Fibroblast of skin of back (primary cell): ENCODE results near the gene KRT39. TPM values are rescaled to one million over a fixed set of nuclear protein-coding genes. Genes with fewer than 3 reads are reported as not detected.
"Not testable (repeated sequence)": the region's sequence is repeated elsewhere in the genome, so short reads cannot be mapped to it uniquely, and the experiment has no call there.

Experiments used
- DNase-seq: peaks from one replicate; pipeline ENCODE4 v3.0.0-alpha.2; 2013
- polyA plus RNA-seq, 2 experiments: library from polyadenylated mRNA; unstranded; fragments of 120-200 nt; gene quantifications; one replicate each; pipeline ENCODE4 v1.2.1, GENCODE V29; 2013; ENCODE audit not compliant: insufficient read length in 2 of 2

Gene KRT39
- not detected for polyA plus RNA-seq (2013, experiment 1 of 2; ENCODE audit: insufficient read length)
- polyA plus RNA-seq (2013, experiment 2 of 2; ENCODE audit: insufficient read length) = not detected

GRCh38 chr17:40966848-40967247 is at the start of gene KRT39:
KRT39 (minus strand) TSS chr17:40966948; CDS start chr17:40966856, 92 bp downstream.
- DNase-seq = no peak

GRCh38 chr17:41015454-41015853 is 48.7 kb upstream of the KRT39 start:
- DNase-seq = peak; percentile 13

- DNase-seq = peak; percentile 34
Measured at GRCh38 chr17:41013606-41014005, 46.9 kb upstream of the KRT39 start.

- DNase-seq = no peak
Measured at GRCh38 chr17:41013181-41013580, 46.4 kb upstream of the KRT39 start.

- DNase-seq = no peak
Measured at GRCh38 chr17:41012326-41013120, 45.8 kb upstream of the KRT39 start.

- no peak for DNase-seq
Measured at GRCh38 chr17:41010441-41010840, 43.7 kb upstream of the KRT39 start.

- DNase-seq = no peak
Measured at GRCh38 chr17:41009936-41010335, 43.2 kb upstream of the KRT39 start.

GRCh38 chr17:41009301-41009760 is 42.6 kb upstream of the KRT39 start:
- no peak for DNase-seq

- no peak for DNase-seq
Measured at GRCh38 chr17:41008811-41009210, 42.1 kb upstream of the KRT39 start, which contains the start of gene KRTAP3-1. KRTAP3-1 (minus strand) TSS chr17:41009128; CDS start chr17:41009074, 54 bp downstream.

- no peak for DNase-seq
Measured at GRCh38 chr17:41004397-41004796, 37.6 kb upstream of the KRT39 start.

- DNase-seq = no peak
Measured at GRCh38 chr17:41003926-41004325, 37.2 kb upstream of the KRT39 start.

GRCh38 chr17:41002814-41003213 is 36.1 kb upstream of the KRT39 start:
- DNase-seq = peak; percentile 53

GRCh38 chr17:41001795-41002194 is 35.0 kb upstream of the KRT39 start:
- no peak for DNase-seq

GRCh38 chr17:40999563-40999962 is 32.8 kb upstream of the KRT39 start, which contains the start of gene KRTAP3-2:
KRTAP3-2 (minus strand) TSS chr17:40999906; CDS start chr17:40999853, 53 bp downstream.
- not testable (repeated sequence) for DNase-seq

GRCh38 chr17:40997361-40997760 is 30.6 kb upstream of the KRT39 start:
- DNase-seq = no peak

- no peak for DNase-seq
Measured at GRCh38 chr17:40996829-40997228, 30.1 kb upstream of the KRT39 start.

- no peak for DNase-seq
Measured at GRCh38 chr17:40995116-40995515, 28.4 kb upstream of the KRT39 start.

- no peak for DNase-seq
Measured at GRCh38 chr17:40993839-40994238, 27.1 kb upstream of the KRT39 start, which contains the start of gene KRTAP3-3. KRTAP3-3 (minus strand) TSS chr17:40994164; CDS start chr17:40994097, 67 bp downstream.

GRCh38 chr17:40993084-40993483 is 26.3 kb upstream of the KRT39 start:
- no peak for DNase-seq

GRCh38 chr17:40992666-40993065 is 25.9 kb upstream of the KRT39 start:
- DNase-seq = no peak

- no peak for DNase-seq
Measured at GRCh38 chr17:40986920-40987319, 20.2 kb upstream of the KRT39 start.

GRCh38 chr17:40984226-40984625 is 17.5 kb upstream of the KRT39 start, which contains the start of gene KRT40:
KRT40 (minus strand) TSS chr17:40984326; CDS start chr17:40984273, 53 bp downstream.
- no peak for DNase-seq

- DNase-seq = no peak
Measured at GRCh38 chr17:40981115-40981514, 14.4 kb upstream of the KRT39 start.

- peak; percentile 22 for DNase-seq
Measured at GRCh38 chr17:40980596-40980995, 13.8 kb upstream of the KRT39 start.
